Left renal pelvis (tissue), 4 donors: ENCODE results near the gene SLC31A2. TPM values are rescaled to one million over a fixed set of nuclear protein-coding genes. Genes with fewer than 3 reads are reported as not detected.
"Not testable (repeated sequence)": the region's sequence is repeated elsewhere in the genome, so short reads cannot be mapped to it uniquely, and the experiment has no call there.

Experiments
- DNase-seq, 4 donors: peaks; one replicate each; pipeline ENCODE4 v3.0.0-alpha.2; 2013; ENCODE audit warnings: low read depth in 4 of 4, low spot score in 3 of 4
- polyA plus RNA-seq, 4 donors: library from polyadenylated mRNA; unstranded; fragments of 120-200 nt; gene quantifications; one replicate each; pipeline ENCODE4 v1.2.1, GENCODE V29; 2013; ENCODE audit not compliant: insufficient read length in 4 of 4

SLC31A2 gene, protein sequence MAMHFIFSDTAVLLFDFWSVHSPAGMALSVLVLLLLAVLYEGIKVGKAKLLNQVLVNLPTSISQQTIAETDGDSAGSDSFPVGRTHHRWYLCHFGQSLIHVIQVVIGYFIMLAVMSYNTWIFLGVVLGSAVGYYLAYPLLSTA
- 1 to 10 TPM; 2.4 to 4.2 (median 3.5) TPM for polyA plus RNA-seq

DNA sequence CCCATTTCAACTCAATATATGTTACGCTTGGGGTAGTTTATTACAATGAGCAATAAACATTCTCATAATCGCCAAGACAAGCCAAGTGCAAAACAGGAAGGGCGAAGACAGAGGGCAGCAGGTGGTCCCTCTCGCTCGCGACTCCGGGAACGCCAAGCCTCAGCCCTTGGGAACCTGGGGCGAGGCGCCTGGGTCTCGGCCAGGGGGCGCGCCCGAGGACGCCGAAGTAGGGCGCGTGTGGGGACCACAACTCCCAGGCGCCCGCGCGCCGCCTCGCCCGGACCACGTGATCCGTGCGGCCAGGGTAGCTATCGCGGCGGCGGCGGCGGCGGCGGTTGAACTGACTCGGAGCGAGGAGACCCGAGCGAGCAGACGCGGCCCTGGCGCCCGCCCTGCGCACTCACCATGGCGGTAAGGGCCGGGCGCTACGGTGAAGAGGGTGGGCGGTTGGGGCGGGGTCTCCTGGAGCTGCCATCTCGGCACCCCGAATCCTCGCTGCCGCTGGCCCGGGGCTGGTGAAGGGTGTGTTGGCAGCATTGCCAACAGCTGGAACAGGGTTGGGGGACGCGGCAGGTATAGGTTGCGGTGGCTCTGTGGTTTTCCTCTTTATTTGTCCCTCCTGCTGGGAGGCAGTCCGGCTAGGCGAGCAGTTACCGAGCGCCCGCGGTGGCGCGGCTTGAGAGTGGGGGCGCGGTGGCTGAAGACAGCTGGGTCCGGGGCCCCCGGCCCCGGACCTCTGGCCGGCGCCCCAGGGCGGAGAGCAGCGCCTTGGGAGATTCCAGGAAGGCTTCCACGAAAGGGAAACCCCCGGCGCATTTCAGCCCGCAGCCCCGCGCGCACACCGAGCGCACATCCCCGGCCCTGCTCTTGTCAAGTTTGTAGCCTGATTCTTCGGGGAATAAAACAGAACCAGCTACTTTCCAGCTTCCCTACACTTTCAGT lies at the start of gene SLC31A2:
SLC31A2 (plus strand) TSS at position 338 of the 942 bp plus-strand sequence; CDS start at position 406, 68 bp downstream.
- DNase-seq = peak; percentile 48 to 54 (median 50)

DNA sequence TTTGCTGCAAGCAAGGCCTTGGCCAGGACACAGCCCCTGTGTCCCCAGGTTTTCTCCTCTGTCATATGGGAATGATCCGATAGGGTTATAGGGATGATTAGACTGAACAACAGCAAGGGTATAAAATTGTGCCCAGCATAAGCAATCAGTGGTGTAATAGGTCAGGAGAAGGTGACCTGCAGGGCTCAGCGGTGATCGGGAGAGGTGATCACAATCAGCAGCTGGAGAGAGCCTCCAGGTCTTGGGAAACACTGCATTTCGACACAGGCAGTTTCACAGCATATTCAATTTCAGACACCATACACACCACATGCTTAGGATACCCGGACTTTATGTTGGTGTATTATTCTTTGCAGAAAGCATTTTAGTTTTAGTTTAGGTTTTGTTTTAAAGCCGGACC lies 45.5 kb upstream of the SLC31A2 start:
- not testable (repeated sequence) for DNase-seq

DNA sequence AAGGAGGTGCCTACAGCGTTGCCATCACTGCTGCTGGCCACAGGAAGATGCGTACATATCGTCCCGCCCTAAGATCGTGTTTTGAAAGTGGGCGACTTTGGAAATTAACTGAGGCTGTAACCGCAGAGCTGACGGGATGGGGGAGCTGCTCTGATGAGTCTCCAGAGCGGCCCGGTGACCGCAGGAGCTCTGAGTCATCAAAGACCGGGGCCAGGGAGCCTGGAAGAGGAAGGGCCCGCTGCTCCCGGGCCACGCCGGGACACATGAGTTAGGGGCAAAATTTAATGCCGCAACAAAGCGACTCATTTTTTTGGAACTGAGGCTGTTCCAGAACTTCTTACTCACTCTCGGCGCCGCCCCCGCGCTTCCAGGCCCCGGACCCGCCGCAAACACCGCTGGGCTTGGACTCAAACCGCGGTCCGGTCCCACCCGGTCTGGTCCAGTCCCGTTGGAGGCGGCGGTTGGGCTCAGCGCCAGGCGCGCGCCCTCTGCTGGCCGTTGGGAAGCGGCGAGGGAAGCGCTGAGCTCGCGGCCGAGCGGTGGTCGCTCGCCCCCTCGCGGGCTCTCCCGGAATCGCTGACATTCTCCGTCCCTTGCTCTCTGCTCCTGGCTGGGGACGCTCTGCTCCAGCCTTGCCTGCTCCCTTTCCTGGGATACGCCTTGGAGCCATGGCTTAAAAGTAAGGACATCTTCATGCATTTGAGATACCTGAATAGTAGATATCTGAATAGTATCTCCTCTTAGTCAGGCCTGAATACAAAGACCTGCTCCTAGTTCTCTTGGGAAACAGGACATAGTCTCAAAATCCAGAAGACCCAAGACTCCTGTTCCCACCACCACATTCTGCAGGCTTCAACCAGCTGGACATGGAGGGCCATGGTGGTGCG lies 39.5 kb upstream of the SLC31A2 start:
- not testable (repeated sequence) for DNase-seq

DNA sequence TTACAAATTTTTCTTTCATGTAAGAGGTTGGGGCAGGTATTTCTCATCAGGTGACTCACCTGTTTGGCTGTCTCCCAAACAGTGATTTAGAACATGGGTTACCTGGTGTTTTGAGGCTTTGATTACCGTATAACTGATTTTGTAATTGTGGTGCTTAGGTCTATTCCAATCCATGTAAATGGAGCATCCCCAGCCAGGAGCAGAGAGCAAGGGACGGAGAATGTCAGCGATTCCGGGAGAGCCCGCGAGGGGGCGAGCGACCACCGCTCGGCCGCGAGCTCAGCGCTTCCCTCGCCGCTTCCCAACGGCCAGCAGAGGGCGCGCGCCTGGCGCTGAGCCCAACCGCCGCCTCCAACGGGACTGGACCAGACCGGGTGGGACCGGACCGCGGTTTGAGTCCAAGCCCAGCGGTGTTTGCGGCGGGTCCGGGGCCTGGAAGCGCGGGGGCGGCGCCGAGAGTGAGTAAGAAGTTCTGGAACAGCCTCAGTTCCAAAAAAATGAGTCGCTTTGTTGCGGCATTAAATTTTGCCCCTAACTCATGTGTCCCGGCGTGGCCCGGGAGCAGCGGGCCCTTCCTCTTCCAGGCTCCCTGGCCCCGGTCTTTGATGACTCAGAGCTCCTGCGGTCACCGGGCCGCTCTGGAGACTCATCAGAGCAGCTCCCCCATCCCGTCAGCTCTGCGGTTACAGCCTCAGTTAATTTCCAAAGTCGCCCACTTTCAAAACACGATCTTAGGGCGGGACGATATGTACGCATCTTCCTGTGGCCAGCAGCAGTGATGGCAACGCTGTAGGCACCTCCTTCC lies 37.9 kb upstream of the SLC31A2 start:
- not testable (repeated sequence) for DNase-seq

DNA sequence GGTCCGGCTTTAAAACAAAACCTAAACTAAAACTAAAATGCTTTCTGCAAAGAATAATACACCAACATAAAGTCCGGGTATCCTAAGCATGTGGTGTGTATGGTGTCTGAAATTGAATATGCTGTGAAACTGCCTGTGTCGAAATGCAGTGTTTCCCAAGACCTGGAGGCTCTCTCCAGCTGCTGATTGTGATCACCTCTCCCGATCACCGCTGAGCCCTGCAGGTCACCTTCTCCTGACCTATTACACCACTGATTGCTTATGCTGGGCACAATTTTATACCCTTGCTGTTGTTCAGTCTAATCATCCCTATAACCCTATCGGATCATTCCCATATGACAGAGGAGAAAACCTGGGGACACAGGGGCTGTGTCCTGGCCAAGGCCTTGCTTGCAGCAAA lies 32.0 kb upstream of the SLC31A2 start:
- not testable (repeated sequence) for DNase-seq

DNA sequence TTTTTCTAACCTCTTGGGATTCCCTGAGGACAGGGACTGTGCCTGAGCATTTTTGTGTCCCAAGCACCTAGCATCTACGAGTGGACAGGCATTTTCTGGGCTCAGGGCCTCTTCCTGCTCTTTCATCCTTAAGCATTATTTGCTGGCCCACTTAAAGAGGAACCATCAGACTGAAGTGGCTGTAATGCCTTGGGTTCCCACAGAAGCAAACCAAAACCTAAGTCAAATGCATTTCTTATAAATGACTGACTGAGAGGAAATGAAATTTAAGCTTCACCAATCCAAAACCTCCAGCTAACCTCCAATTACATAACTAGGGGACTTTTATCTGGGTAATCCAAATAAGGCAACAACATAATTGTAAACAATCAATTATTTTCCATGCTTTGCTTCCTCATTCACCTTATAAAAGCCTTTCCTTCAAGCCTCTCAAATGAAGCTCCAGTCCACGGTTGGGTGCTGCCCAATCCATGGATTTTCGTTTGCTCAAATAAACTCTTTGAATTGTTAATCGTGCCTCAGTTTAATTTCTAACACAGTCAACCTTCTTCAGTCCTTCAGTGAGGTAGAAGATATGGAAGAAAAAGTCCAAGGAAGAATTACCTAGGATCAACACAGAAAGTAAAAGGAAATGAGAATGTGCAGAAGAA lies 25.3 kb upstream of the SLC31A2 start:
- no peak for DNase-seq

DNA sequence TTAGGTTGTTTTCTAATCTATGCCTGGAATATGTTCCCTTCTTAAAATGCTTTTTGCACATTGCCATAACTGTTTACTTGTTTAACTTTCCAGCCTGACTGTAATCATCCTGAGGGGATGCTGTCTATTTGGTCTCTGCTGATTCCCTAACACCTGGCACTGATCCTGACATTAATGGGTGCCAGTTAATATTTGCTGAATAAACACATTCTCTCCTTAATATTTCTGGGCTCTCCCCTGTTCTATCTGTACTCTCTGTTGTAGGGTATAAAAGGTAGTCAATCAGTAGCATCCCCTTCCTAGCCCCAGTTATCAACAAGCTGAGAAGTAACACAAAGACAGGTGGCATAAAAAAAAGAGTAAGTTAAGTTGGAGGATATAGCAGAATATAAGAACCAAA lies 21.3 kb upstream of the SLC31A2 start:
- no peak for DNase-seq

DNA sequence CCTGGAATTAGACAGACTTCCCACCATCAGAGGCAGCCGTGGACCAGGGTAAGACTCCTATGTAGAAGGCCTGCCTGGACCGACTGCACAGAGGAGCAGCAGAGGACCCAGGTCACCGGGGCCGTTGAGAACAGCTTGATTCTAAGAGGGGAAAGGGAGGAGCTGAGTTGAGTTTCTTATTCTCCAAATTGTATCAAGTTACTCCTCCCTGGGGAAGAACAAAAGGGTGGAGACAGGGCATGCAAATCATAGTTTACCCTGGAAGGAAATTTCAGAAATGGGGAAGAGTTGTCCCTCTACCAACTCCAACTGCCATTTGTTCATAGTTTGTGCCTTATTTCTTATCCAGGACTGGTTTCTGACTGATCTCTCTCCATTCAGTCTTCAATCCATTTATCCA lies 20.9 kb upstream of the SLC31A2 start:
- DNase-seq = no peak

DNA sequence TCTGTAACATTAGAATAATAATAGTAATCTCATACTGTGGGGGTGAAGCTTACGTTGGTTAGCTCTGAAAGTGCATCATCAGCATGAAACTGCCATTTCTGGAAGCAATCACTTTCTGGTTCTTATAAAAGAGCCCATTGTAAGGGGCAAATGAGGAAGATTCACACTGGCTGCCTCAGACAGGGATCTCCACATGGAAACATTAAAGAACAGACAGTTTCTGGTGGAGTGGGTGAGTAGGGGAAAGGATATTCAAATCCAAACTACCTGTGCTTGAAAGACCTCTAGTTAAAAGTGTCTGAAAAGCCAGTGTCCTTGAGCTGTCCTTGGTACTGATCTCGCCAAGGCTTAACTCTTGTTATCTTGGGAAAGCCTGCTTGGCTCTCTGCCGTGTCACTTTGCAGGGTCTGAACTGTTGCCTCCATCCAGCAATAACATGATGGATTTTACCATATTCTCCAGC lies 19.1 kb upstream of the SLC31A2 start:
- peak in 3 of 4 donors; percentile 29 to 42 (median 32) for DNase-seq

DNA sequence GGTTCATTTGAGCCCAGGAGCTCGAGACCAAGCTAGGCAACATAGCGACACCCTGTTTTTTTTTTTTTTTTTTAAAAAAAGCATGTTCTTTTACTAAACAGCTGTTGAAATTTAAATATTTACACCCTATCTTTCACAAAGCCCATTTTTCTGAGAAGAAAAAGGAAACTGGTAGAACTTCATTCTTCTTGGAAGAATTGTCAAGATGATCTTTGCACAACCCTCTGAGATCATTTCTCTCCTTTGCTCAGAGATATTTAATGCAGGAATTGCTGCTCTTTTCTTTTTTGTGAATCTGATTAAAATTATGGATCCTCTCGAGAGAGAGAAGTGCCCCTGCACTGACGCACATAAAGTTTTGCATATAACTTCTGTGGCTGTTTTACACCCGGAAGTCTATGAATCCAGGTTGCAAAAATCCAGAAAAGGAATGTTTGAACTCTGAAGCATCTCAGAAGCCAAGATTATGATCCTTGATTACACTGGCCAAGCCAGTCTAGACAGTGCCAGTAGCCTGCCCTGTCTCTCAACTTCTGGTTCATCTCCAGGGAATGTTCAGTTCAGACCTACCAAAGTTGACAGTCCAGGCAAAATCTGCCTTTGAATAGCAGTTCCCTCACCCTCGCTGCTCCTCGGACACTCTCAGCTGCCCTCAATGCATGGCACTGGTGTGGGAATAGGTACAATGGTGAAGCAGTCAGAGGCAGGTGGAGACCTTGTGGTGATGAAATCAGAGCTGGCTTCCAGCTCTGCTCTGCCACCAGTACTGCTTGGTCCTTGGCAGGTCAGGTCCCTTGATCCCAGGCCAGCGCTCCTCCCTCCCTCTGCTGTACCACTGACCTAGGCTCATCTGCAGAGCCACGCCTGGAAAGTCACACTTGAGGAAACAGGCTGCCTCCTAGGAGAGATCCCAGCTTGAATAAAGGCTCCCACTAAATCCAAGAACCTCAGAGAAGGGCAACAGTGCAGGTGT lies 13.3 kb upstream of the SLC31A2 start:
- no peak for DNase-seq

DNA sequence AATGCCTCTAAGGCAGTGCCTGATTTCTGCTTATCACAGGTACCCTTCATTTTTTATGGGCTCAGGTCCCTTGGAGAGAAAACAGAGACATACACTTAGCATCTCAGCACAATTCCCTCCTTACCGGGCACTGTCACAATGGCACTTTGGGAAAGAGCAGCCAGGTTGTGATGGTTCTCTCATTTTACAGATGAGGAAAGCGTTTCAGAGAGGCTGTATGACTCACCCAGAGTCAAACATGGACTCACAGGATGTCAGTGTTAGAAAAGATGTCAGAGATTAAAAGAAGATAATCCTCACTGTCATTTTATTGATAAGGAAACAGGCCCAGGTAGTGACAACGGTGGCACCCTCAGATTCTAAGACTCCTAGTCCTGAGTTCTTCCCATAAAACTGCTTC lies 12.0 kb upstream of the SLC31A2 start:
- no peak for DNase-seq

DNA sequence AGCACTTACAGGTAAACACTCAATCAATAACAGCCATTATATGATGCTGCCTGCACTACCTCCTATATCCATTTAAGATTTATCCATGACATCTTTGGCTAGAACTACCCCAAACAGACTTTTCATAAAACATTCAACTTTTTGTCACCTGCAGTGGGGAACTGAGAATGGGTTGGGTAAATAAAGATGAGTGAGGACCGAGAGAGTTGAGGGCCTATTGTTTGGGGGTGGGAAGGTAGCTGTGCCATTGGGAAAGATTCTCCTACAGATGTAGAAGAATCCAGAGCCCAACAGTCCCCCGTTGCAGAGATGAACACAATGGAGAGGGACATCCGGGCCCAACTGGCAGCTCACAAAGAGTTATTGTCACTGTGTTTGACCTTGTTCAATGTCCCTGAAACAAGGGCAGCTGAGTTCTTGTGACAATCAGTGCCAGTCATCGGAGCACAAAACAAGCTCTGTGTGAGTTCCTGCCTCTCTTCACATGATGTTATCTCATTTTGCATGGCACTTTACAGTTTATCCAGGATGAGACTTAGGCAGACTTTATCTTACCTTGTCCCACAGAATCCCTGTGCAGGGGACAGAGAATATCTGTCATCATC lies 11.5 kb upstream of the SLC31A2 start:
- DNase-seq = no peak

DNA sequence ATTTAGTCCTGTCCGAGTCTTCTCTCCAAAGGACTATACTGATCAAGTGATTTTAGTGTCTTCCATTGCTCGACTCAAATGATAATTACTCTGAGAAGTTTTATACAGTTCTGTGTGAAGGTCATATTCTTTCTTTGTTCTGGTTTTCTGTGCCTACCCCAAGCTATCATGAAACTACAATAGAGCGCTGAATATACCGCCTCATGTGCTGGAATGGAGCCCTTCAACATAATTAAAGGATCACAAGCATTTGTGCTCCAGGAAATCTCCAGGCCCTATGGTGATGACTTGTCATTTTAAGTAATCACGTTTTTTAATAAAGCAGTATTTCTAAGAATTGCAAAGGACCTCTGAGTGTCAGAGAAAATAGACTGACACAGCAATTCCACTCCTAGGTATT lies 10.9 kb upstream of the SLC31A2 start:
- no peak for DNase-seq

DNA sequence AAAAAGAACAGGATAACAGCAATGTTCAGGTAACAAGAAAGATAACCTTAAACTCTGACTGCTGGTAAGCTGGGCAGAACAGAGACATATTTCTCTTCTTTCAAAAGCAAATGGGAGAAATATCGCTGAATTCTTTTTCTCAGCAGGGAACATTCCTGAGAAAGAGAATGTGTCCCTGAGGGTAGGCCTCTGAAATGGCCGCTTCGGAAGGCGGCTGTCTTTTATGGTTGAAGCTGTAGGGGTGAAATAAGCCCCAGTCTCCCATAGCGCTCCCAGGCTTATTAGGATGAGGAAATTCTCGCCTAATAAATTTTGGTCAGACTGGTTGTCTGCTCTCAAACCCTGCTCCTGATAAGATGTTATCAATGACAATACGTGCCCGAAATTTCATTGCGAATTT lies 9.9 kb upstream of the SLC31A2 start:
- not testable (repeated sequence) for DNase-seq

DNA sequence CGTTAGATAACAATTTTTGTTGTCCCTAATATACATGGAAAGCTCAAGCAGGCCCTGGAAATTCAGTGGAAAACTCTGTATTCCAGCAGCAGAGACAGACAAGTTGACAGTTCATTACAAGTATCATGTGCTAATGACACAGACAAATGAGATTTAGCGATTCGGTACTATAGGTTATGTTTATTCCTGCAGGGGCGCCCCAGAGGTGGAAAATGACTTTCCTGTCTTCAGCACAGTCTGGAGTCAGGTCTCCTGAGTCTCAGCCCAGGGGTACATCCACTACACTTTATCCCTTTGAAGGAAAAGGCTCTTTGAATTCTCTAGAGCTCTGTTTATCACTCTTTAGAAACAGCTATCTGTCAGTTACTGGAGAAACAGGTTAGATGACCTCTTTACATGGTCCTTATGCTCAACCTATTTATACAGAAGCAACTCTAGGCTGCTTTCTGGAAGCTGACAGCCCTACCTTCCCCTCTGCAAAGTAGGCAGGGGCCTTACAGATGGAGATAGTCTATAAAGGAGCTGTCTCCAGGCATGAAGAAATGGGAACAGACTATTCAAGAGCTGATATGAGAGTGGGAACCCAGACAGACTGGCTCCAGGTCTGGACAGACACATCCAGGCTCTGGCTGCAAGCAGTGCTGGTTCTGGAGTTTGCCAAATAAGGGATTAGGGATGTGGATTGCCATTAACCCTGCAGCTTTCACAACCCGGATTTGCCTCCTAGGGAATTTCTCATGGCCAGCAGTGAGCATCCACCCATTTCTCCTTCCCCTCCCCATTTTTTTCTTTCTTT lies 7.2 kb upstream of the SLC31A2 start:
- DNase-seq = no peak

DNA sequence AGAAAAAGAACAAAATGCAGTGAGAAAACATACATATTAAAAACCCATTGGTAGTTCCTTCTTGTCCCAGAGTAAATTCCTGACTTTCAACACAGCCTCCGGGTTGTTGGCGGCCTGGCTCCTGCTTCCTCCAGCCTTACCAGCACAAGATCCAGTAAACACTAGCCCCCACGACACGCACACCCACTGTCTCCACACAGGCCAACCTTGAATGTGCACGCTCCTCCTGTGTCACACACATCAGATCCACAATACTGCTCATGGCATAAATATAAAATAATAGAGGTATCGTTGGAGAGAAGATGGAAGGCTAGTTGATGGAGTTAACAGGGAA lies 2.5 kb upstream of the SLC31A2 start:
- DNase-seq = no peak

DNA sequence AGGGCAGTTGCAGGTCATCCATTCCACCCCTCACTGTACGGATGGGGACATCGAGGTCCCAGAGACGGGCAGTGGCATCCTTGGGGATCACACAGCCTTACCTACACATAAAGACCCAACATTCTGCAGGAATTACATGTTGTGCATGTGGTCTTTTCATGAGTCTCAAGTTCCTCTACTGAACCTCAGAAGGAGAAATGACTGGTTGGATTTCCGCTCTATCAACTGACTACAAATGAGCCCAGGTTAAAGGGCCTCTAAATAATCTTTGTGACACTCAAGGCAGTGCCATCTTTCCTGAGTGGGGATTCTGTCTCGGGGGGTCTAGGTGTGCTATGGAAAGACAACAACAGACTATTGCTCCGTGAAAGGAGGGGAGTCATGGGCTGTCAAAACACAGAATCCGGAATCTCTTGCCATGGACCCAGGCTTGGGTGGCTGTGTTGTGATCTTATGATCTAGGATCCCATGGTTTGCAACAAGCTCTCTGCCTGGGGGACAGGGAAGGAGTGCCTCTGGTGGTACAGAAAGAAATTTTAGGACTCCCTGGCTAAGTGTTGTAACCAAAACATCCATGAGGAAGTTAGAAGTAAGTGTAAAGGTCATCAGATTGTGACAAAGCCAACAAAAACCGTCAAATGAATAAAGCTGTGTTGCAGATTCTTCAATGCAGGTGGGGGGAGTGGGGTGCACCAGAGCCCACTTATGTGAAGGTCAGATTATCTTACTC lies 1.9 kb upstream of the SLC31A2 start:
- DNase-seq = no peak
